Mucosa of rectum (tissue), 2 donors: Measurements from ENCODE around the gene TRIM65.

Experiments
- H3K27ac ChIP-seq, 2 donors: one replicate each; pipeline ENCODE4 v1.7.0; 2013; ENCODE audit warnings: inconsistent platforms in 2 of 2, low read depth in 2 of 2, low read length in 2 of 2
- H3K27me3 ChIP-seq, 2 donors: one replicate each; pipeline ENCODE4 v1.7.0; 2013; ENCODE audit warnings: low read length in 2 of 2; ENCODE audit not compliant: control insufficient read depth in 2 of 2, insufficient read depth in 2 of 2
- H3K36me3 ChIP-seq, 2 donors: one replicate each; pipeline ENCODE4 v1.7.0; 2013; ENCODE audit warnings: low read length in 2 of 2; ENCODE audit not compliant: control insufficient read depth in 2 of 2, insufficient read depth in 2 of 2
- H3K4me1 ChIP-seq, 2 donors: one replicate each; pipeline ENCODE4 v1.7.0; 2013; ENCODE audit warnings: low read length in 2 of 2, mild to moderate bottlenecking in 1 of 2; ENCODE audit not compliant: control insufficient read depth in 2 of 2, insufficient read depth in 2 of 2
- H3K4me3 ChIP-seq, 2 donors: one replicate each; pipeline ENCODE4 v1.7.0; 2013; ENCODE audit warnings: low read length in 2 of 2
- H3K9ac ChIP-seq, 2 donors: one replicate each; pipeline ENCODE4 v1.7.0; 2013; ENCODE audit warnings: low read length in 2 of 2, low read depth in 1 of 2, mild to moderate bottlenecking in 1 of 2
- H3K9me3 ChIP-seq, 2 donors: one replicate each; pipeline ENCODE4 v1.7.0; 2013; ENCODE audit warnings: low read length in 2 of 2; ENCODE audit not compliant: control insufficient read depth in 2 of 2
- donor health status: healthy.
- donor health status: Normal muscosa, but diverticular disease.

Gene TRIM65

GRCh38 chr17:75917917-75918445 lies 21.2 kb upstream of the TRIM65 start:
- Histone ChIP-seq H3K27me3 (no peaks in the 10 kb centered on the region), H3K9me3 (no peaks in the 10 kb centered on the region), H3K4me3 (no peak overlapping the region), H3K27ac (no peak overlapping the region), H3K36me3 (peaks cover 0 to 2% of the 10 kb centered on the region in 2 donors), H3K4me1 (peaks cover 0 to under 1% of the 10 kb centered on the region in 2 donors), H3K9ac (no peak overlapping the region)

DNA sequence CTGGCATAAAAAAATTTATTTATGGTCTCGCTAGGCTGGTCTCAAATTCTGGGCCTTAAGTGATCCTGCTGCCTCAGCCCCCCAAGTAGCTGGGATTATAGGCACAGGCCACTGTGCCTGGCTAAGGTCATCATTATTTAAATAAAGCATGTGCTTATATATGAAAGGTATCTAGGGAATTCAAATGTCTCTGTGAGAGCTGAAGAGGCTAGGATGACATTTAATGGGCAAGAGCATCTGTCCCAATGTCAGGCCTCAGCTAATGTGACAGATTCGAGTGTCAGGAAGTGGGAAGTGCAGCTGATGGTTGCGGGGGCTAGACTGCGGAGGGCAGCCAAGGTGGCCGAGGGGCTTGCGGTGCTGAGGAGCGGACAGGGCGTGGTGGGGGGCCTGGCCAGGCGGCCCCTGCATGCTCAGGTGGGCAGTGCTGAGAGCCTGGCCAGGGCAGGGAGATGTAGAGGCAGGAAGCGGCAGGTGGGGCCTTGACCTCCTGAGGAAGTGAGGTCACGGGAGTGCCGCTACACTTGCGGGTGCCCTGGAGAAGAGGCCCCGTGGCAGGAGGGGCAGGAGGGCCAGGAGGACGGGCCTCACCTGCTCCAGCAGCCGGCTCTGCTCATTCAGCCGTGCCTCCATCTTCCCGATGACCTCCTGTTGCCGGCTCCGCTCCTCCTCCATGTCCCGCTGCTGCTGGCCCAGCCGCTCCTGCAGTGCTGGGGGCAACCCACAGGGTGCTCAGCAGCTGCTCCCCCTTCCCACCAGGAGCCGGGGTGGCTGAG lies 20.6 kb upstream of the TRIM65 start:
- Histone ChIP-seq H3K9ac (no peak overlapping the region), H3K4me1 (no peaks in the 10 kb centered on the region), H3K9me3 (no peaks in the 10 kb centered on the region), H3K4me3 (no peak overlapping the region), H3K36me3 (no peaks in the 10 kb centered on the region), H3K27me3 (no peaks in the 10 kb centered on the region), H3K27ac (no peak overlapping the region)

GRCh38 chr17:75915268-75915667 lies 18.5 kb upstream of the TRIM65 start:
- Histone ChIP-seq H3K36me3 (no peaks in the 10 kb centered on the region), H3K27me3 (no peaks in the 10 kb centered on the region), H3K9ac (no peak overlapping the region), H3K9me3 (no peaks in the 10 kb centered on the region), H3K27ac (no peak overlapping the region), H3K4me1 (peaks cover 0 to under 1% of the 10 kb centered on the region in 2 donors), H3K4me3 (no peak overlapping the region)

GRCh38 chr17:75914643-75915267 lies 18.0 kb upstream of the TRIM65 start:
- Histone ChIP-seq H3K36me3 (no peaks in the 10 kb centered on the region), H3K9me3 (no peaks in the 10 kb centered on the region), H3K27ac (no peak overlapping the region), H3K4me3 (no peak overlapping the region), H3K27me3 (no peaks in the 10 kb centered on the region), H3K9ac (no peak overlapping the region), H3K4me1 (peaks cover 0 to 4% of the 10 kb centered on the region in 2 donors)

DNA sequence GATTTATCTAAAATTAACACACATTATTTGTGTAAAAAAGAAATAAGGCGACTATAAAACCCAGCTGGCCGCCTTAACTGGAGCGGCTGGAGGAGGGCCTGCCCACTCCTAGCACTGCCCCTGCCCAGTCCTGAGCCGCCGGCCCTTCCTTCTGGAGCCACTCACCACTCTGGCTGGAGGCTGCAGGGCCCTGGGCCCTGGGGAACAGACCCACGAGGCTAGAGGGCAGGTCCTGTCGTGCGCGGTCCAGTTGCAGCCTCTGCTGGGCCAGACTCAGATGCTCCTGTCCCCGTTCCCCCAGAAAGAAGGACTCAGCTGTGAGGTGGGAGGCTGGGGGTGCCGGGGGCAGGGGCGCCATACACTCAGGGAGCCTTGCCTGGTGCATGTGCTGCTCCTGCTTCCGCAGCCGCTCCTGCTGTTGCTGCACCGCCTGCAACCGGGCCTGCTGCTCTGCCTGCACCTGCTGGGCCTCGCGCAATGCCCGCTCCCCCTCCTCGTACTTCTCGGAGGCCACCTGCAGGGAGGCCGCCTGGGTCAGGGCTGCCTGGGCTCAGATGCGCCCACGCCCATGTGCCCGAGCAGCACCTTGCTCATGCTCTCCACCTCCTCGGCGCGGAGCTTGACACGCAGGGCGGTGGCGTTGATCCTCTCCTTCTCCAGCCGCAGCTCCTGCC lies 16.9 kb upstream of the TRIM65 start:
- Histone ChIP-seq H3K36me3 (no peaks in the 10 kb centered on the region), H3K27ac (no peak overlapping the region), H3K4me3 (no peak overlapping the region), H3K9me3 (no peaks in the 10 kb centered on the region), H3K4me1 (peaks cover 0 to 4% of the 10 kb centered on the region in 2 donors), H3K9ac (no peak overlapping the region), H3K27me3 (no peaks in the 10 kb centered on the region)

DNA sequence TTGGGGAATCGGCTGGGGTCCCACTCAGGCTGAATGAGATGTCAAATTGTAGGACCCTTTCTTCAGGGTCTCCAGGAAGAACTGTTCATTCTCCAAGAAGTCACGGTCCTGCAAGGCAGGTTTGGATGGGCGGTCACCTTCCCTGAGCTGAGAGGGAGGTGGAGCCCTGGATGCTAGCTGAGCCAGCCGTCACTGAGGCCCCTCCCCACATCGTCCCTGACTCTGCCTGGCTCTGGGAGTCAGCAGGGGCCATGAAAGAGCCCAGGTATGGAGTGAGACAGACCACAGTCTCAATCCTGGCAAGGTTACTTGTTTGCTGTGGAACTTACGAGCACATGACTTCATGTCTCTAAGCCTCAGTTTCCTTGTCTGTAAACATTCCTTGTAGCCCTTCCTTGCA lies 13.9 kb upstream of the TRIM65 start:
- no peaks in the 10 kb centered on the region for H3K27me3 ChIP-seq
- H3K36me3 ChIP-seq, result no peaks in the 10 kb centered on the region
- no peak overlapping the region for H3K27ac ChIP-seq
- H3K9ac ChIP-seq, result no peak overlapping the region
- H3K9me3 ChIP-seq, result no peaks in the 10 kb centered on the region
- H3K4me1 ChIP-seq, result peaks cover 0 to 8% of the 10 kb centered on the region in 2 donors
- H3K4me3 ChIP-seq, result no peak overlapping the region

GRCh38 chr17:75909812-75910274 lies 13.1 kb upstream of the TRIM65 start:
- no peak overlapping the region for H3K27ac ChIP-seq
- H3K27me3 ChIP-seq, result no peaks in the 10 kb centered on the region
- peaks cover 0 to 8% of the 10 kb centered on the region in 2 donors for H3K4me1 ChIP-seq
- no peaks in the 10 kb centered on the region for H3K9me3 ChIP-seq
- no peak overlapping the region for H3K4me3 ChIP-seq
- no peak overlapping the region for H3K9ac ChIP-seq
- no peaks in the 10 kb centered on the region for H3K36me3 ChIP-seq

- H3K36me3 ChIP-seq, result no peaks in the 10 kb centered on the region
- H3K4me1 ChIP-seq, result peaks cover 2 to 8% of the 10 kb centered on the region in 2 donors
- H3K9me3 ChIP-seq, result no peaks in the 10 kb centered on the region
- no peak overlapping the region for H3K9ac ChIP-seq
- H3K27me3 ChIP-seq, result no peaks in the 10 kb centered on the region
- H3K4me3 ChIP-seq, result no peak overlapping the region
- no peak overlapping the region for H3K27ac ChIP-seq
These were observed 12.5 kb upstream of the TRIM65 start for GRCh38 chr17:75909051-75909811.

- Histone ChIP-seq H3K9me3 (no peaks in the 10 kb centered on the region), H3K9ac (no peak overlapping the region), H3K36me3 (no peaks in the 10 kb centered on the region), H3K4me1 (peaks cover 5 to 14% of the 10 kb centered on the region in 2 donors), H3K4me3 (no peak overlapping the region), H3K27ac (no peak overlapping the region), H3K27me3 (no peaks in the 10 kb centered on the region)
These were observed 11.4 kb upstream of the TRIM65 start for GRCh38 chr17:75908201-75908600.
